Measurements from ENCODE around the gene CLDN19. TPM values are rescaled to one million over a fixed set of nuclear protein-coding genes. Genes with fewer than 3 reads are reported as not detected.
A peak's percentile ranks its signal among the peaks of the same experiment; 100 is the strongest.

Gene CLDN19
- total RNA-seq, 1 experiment from 2014 or later: not detected

DNA sequence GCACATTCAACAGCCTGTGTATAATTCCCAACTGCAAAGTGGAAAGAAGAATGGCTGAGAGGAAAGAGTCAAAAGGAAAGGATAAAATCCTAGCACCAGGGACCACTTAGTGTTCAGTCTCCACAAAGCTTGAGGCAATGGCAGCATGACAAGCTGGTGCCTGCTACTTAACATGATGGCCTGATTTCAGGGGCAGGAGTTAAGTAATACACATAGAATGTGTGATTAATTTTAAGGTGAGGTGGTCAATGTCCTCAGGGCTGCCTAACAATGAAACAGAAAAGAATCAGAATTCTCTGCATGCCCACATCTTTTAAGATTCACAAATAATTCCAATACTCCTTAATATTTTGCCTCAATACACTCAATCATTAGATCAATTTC lies 17.8 kb upstream of the CLDN19 start:
- intact Hi-C loops (cut with micrococcal nuclease): loop anchor here (2.0 to 10.0 kb wide), 2 partner anchors 179 to 413 kb away; no protein-coding TSS in a partner anchor
- Mint-ChIP-seq H3K4me1 (ENCODE audit: insufficient read depth, unreplicated experiment) (peaks cover 14% of the 10 kb centered on the region), H3K4me3 (ENCODE audit: unreplicated experiment) (no peak overlapping the region), H3K9me3 (ENCODE audit: unreplicated experiment) (no peaks in the 10 kb centered on the region), H3K36me3 (ENCODE audit: insufficient read depth, unreplicated experiment) (peaks cover 79% of the 10 kb centered on the region), H3K27ac (ENCODE audit: low read depth, unreplicated experiment) (no peak overlapping the region), H3K27me3 (ENCODE audit: insufficient read depth, unreplicated experiment) (no peaks in the 10 kb centered on the region)
- ChIA-PET POLR2A (interaction anchor here (1.0 to 3.0 kb wide), 3 partner anchors 9 to 89 kb away, joined by 3 to 12 read pairs (median 5); partner anchors contain the start of genes C1orf50, P3H1 and ZNF691), CTCF (interaction anchor here (0.6 to 4.2 kb wide), 13 partner anchors 9 to 1325 kb away, joined by 3 to 16 read pairs (median 3); partner anchors contain the start of genes C1orf50 and P3H1)
- TF ChIP-seq, protein P1, sequence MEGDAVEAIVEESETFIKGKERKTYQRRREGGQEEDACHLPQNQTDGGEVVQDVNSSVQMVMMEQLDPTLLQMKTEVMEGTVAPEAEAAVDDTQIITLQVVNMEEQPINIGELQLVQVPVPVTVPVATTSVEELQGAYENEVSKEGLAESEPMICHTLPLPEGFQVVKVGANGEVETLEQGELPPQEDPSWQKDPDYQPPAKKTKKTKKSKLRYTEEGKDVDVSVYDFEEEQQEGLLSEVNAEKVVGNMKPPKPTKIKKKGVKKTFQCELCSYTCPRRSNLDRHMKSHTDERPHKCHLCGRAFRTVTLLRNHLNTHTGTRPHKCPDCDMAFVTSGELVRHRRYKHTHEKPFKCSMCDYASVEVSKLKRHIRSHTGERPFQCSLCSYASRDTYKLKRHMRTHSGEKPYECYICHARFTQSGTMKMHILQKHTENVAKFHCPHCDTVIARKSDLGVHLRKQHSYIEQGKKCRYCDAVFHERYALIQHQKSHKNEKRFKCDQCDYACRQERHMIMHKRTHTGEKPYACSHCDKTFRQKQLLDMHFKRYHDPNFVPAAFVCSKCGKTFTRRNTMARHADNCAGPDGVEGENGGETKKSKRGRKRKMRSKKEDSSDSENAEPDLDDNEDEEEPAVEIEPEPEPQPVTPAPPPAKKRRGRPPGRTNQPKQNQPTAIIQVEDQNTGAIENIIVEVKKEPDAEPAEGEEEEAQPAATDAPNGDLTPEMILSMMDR (IDR thresholded peaks at IDR 0.05; ENCODE audit: unreplicated experiment): no peak
- DNase-seq (ENCODE audit: unreplicated experiment): no peak
- no TSS peak for BruUV-seq (replicated peaks)

DNA sequence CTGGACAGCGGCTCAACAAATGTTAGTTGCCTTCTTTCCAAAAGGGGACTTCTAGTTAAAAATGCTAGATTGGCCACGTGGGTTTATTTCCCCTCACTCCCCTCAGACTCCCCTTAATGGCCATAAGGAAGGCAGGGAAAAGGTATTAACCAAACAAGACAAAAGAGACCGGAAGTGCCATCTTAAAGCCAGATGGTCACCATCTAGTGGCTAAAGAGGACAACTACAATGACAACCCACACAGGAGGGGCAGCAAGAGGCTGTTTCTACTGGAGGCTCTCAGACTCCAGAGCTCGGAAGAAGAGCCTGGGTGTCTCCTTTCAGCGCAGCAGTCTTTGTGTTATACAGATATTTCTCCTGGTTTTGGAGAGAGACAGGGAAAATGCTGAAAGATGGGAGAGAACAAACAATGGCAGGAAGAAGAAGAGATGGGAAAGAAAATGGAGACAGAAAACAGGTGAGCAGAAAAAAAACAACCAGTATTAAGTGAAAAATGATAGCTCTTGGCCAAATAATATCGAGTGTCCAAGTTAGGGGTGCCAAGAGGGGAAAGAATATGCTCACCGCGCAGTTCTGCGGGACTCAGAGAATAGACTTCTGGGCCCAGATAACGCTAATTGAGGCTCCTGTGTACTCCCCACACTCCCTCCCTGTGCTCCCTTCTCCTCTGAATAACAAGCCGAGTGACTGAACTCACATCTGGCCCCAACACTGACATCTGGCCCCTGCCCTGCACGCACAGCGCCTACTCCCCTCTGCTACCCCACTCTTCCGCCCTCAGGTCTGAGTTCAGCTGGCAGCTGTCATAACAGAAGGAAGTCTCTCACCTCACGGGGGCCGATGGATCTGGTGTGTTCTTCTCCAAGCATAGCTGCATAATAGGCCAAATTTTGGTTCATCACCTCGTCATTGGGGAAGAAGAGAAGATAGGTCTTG lies 17.2 kb upstream of the CLDN19 start:
- CTCF ChIA-PET: interaction anchor here (0.6 to 4.2 kb wide), 18 partner anchors 9 to 420 kb away, joined by 3 to 16 read pairs (median 4); partner anchors contain the start of genes C1orf50 and P3H1
- no TSS peak for BruUV-seq (replicated peaks)
- POLR2A ChIA-PET: interaction anchor here (0.9 to 3.0 kb wide), 3 partner anchors 9 to 89 kb away, joined by 3 to 12 read pairs (median 6); partner anchors contain the start of genes C1orf50, P3H1, YBX1 and ZNF691
- peaks cover 73% of the 10 kb centered on the region for H3K36me3 Mint-ChIP-seq (ENCODE audit: insufficient read depth, unreplicated experiment)
- no peaks in the 10 kb centered on the region for H3K9me3 Mint-ChIP-seq (ENCODE audit: unreplicated experiment)
- peaks cover 14% of the 10 kb centered on the region for H3K4me1 Mint-ChIP-seq (ENCODE audit: insufficient read depth, unreplicated experiment)
- H3K4me3 Mint-ChIP-seq (ENCODE audit: unreplicated experiment): no peak overlapping the region
- no peak overlapping the region for H3K27ac Mint-ChIP-seq (ENCODE audit: low read depth, unreplicated experiment)
- TF ChIP-seq, protein P1 (IDR thresholded peaks at IDR 0.05; ENCODE audit: unreplicated experiment): peak; percentile 61
- peak; percentile 70 for DNase-seq (ENCODE audit: unreplicated experiment)
- H3K27me3 Mint-ChIP-seq (ENCODE audit: insufficient read depth, unreplicated experiment): no peaks in the 10 kb centered on the region
- intact Hi-C loops (cut with micrococcal nuclease): loop anchor here (2.0 to 10.0 kb wide), 2 partner anchors 178 to 412 kb away; no protein-coding TSS in a partner anchor

- Mint-ChIP-seq H3K27ac (ENCODE audit: low read depth, unreplicated experiment) (peak overlapping the region; percentile 23), H3K9me3 (ENCODE audit: unreplicated experiment) (no peaks in the 10 kb centered on the region), H3K36me3 (ENCODE audit: insufficient read depth, unreplicated experiment) (peaks cover 53% of the 10 kb centered on the region), H3K4me3 (ENCODE audit: unreplicated experiment) (no peak overlapping the region), H3K27me3 (ENCODE audit: insufficient read depth, unreplicated experiment) (no peaks in the 10 kb centered on the region), H3K4me1 (ENCODE audit: insufficient read depth, unreplicated experiment) (peaks cover 20% of the 10 kb centered on the region)
- BruUV-seq (replicated peaks): no TSS peak
- ChIA-PET CTCF (interaction anchor here (0.6 to 1.0 kb wide), 3 partner anchors 13 to 52 kb away, joined by 3 to 5 read pairs (median 4); partner anchors contain the start of gene CLDN19), POLR2A (interaction anchor here (0.5 to 1.8 kb wide), 3 partner anchors 14 to 94 kb away, joined by 3 to 8 read pairs (median 4); partner anchors contain the start of genes C1orf50 and P3H1)
- intact Hi-C loops (cut with micrococcal nuclease): loop anchor here (10.0 kb wide), 1 partner anchor 408 kb away; no protein-coding TSS in a partner anchor
- TF ChIP-seq, protein P1 (IDR thresholded peaks at IDR 0.05; ENCODE audit: unreplicated experiment): no peak
- DNase-seq (ENCODE audit: unreplicated experiment): peak; percentile 21
Observed at GRCh38 chr1:42753070-42753469, 13.0 kb upstream of the CLDN19 start.

Data from MCF 10A (cell line).